Transverse colon (tissue), 4 donors: ENCODE results near the gene RCCD1.

Experiments
- CTCF ChIP-seq, 5 experiments: fragments of 200-600 bp in 3 of 5; fragments of 450-650 bp in 2 of 5; sonication (generic) in 3 of 5; IDR thresholded peaks; 1 replicate in 2 of 5; 2 replicates in 3 of 5; pipeline ENCODE4 v1.5.1; 2016 to 2017; ENCODE audit warnings: antibody characterized with exemption in 5 of 5, inconsistent platforms in 3 of 5, mild to moderate bottlenecking in 2 of 5, moderate library complexity in 1 of 5
- EP300 ChIP-seq: sonication (generic); formaldehyde crosslinking; IDR thresholded peaks from one replicate; pipeline ENCODE4 v1.6.1; 2017; ENCODE audit warnings: antibody characterized with exemption, low read depth
- POLR2A ChIP-seq: fragments of 450-650 bp; IDR thresholded peaks from one replicate; pipeline ENCODE4 v1.6.1; 2016; ENCODE audit warnings: antibody characterized with exemption, mild to moderate bottlenecking, moderate library complexity
- POLR2AphosphoS5 ChIP-seq, 3 donors: sonication (generic); formaldehyde crosslinking; IDR thresholded peaks; one replicate each; pipeline ENCODE4 v1.6.1; 2016; ENCODE audit warnings: antibody characterized with exemption in 3 of 3

GRCh38 chr15:90986790-90987507 lies 32.3 kb downstream of the RCCD1 start:
- TF ChIP-seq EP300: no peak
- TF ChIP-seq CTCF (IDR thresholded peaks at IDR 0.05): no peak
- no peak for TF ChIP-seq POLR2A
- TF ChIP-seq POLR2AphosphoS5 (IDR thresholded peaks at IDR 0.05): no peak
